HG02678 (cell line): ENCODE data around the gene FAM177B.
"Not testable (repeated sequence)": the region's sequence is repeated elsewhere in the genome, so short reads cannot be mapped to it uniquely, and the experiment has no call there.

Experiments
- ATAC-seq: cut with Tn5 transposase; IDR thresholded peaks from one replicate; pipeline ENCODE4 v1.9.1; 2021; ENCODE audit warnings: mild to moderate bottlenecking, moderate library complexity; ENCODE audit not compliant: unreplicated experiment

Gene FAM177B

DNA sequence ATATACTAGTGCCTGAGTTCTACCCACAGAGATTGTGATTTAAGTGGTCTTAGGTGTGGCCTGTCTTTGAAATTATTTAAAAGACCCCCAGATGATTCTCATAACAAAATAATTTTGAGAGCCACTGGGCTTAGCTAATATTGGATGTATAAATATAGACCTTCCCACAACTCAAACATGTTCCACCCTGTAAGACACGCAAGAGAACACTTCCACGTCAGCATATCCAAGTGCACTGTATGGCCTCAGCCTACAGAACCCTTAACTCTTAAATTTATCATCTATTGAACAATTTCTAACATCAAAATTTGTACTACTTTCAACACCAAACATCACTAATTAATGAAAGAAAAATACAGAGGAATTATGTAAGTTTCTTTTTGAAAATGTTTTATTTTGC lies 2.5 kb downstream of the FAM177B start:
- ATAC-seq: no peak

DNA sequence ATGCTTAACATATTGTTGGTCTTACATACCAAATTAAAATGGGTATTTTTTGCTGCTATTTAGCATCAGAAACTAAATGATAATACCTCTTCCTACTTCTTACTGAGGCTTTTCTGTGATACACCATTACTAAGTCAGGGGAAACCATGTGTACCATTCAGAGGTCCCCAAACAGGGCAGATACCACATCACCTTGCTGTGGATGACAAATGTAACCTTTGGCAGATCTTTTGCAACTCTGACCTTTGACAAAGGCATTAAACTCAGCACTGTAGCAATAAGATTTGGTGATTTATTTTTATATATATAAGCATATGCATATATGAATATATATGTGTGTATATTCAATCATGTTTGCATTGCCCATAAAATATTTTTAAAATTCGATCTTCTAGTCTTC lies 2.9 kb downstream of the FAM177B start:
- ATAC-seq: no peak

DNA sequence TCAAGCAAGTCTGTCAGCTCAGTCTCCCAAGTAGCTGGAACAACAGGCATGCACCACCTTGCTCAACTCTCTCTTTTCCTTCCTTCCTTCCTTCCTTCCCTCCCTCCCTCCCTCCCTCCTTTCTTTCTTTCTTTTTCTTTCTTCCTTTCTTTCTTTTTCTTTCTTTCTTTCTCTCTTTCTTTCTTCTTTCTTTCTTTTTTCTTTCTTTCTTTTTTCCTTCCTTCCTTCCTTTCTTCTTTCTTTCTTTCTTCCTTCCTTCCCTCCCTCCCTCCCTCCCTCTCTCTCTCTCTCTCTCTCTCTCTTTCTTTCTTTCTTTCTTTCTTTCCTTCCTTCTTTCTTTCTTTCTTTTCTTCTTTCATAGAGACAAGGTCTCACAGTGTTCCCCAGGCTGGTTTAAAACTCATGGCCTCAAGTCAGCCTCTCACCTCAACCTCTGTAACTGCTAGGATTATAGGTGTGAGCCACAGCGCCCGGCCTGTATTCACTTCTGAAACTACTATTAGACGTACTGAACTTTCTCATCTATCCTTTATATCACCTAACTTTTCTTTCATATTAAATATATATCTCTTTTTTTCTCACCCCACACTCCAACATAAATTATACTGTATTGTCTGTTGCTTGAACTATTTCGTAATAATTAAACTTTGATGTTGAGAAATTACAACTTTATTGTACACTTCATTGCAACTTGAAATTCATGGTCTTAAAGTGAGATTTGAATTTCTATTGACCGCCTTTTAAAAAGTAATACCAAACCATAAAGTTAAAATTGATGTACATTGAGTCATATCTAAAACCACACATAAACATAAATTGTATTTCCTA lies 4.8 kb downstream of the FAM177B start:
- not testable (repeated sequence) for ATAC-seq

DNA sequence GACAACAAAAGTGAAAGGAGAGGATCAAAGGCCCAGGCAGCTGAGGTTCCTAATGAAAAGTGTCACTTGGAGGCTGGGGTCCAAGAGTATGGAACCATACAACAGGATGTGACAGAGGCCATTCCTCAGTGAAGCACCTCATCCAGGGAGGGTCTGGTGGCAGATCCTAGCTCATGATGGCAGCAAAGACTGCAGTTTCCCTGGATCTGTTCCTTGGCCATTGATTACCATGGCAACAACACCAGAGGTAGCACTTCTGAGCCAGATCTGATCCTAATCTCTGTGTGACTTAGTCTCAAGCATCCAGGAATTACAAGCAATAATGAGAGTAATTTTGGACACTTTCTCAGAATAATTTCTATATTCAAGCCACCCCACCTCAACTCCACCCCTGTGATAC lies 12.9 kb downstream of the FAM177B start:
- ATAC-seq: no peak

DNA sequence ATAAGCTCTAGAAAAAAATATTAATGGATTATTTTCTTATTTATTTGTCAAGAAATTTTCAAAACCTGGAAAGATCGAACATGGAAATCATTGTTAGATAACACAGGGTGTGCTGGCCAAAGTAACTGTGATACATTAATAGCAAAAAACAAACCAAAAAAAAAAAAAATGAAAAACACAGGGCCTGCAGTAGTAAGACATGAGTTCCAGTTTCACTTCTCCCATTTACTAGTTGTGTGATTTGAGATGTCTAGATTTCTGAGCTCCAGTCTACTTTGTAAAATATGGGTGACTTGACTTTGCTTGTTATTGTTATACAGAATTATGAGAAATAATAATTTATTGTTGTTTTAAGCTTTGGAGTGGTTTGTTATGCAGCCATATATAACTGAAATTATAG lies 13.6 kb downstream of the FAM177B start:
- peak; percentile 87 for ATAC-seq

DNA sequence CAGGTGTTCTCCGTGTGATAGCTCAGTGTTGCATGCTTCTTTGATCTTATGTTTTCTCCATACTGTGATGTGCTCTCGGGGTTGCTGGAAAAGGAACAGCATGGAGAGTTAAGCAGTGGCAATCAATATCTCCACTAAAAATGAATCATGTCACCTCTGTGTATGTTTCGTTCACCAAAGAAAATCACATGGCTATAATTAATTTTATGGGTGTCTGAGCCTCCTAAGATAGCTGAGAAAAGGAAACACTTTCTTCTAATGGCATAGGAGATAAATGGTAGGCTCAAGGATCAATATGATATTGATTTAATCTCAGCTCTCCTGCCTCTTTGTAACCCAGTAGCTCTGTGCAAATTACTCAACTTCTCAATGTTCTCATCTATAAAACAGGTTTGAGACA lies 14.3 kb downstream of the FAM177B start:
- no peak for ATAC-seq

DNA sequence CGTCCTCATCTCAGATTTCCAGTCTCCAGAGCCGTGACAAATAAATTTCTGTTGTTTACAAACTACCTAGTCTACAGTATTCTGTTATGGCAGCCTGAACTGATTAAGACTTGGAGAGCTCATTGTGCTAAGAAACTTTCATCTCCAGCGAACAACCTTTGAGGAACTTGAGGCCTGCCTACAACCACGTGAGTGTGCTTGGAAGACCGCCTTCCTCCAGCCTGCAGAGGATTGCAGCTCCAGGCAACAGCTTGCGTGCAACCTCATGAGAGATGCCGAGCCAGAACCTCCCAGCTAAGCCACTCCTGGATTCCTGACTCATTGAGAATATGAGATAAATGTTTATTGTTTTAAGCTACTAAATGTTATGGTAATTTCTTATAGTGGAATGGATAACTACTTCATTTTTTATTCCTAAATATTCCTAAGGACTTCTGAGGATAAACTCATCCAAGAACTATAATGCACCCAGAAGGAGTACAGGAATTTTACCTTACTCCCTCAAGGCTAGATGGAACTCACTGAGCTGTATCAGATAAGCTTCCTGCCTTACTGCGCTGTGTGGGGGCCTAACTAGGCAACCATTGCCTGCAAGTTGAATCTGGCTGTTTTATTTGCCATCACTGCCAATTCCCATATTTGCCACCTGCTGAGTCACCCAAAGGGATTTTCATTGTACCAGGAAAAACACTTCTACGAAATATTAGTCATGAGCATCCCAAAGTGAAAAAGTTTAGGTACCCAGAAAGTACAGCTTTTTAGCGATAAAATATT lies 17.6 kb downstream of the FAM177B start:
- no peak for ATAC-seq

DNA sequence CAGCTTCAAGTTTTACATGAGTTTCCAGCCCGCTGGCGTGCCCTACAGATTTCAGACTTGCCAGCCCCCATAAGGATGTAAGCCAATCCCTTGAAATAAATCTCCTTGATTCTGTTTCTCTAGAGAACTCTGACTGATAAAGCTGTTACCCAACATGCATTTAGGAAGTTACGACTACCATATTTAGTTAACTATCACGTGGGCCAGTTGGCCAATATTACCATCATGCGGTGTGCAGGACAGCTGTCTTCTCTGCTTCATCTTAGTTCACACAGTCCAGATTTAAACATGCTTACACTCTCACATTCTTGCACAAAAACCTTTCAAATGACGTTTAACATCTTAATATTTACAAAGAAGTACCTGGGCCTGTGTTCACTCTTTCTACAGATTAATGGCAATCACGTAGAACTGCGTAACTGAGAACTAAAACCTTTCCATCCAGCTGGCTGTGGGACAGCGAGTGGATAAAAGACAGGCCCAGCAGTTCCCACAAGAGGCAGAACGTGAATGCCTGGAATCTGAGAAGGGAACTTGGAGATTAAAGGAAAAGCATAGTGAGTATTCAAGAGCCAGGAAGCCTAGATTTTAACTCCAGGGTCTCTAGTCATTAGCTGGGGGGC lies 20.8 kb downstream of the FAM177B start:
- ATAC-seq: no peak

DNA sequence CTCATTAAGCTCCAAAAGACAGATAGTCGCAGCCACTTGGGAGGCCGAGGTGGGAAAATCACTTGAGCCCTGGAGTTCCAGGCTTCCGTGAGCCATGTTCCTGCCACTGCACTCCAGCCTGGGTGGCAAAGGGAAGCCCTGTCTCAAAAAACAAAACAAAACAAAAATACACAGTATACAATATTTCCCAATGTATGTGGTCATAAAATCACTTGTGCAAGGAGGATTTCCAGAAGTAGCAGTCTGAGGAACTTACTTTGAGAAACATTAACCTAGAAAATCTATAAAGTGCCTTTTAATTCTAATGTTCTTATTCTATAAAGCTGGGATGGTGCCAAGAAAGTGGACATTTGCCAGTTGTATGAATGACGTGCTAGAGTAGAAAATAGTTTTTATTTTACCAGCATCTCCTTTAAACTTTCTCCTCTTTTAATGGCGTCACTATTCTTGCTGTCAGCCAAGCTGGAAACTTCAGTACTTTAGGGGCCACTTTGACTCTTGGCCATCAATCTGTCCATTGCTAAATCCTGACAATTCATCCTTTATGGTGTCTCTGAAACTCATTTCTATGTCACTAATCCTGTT lies 22.5 kb downstream of the FAM177B start:
- ATAC-seq: no peak

DNA sequence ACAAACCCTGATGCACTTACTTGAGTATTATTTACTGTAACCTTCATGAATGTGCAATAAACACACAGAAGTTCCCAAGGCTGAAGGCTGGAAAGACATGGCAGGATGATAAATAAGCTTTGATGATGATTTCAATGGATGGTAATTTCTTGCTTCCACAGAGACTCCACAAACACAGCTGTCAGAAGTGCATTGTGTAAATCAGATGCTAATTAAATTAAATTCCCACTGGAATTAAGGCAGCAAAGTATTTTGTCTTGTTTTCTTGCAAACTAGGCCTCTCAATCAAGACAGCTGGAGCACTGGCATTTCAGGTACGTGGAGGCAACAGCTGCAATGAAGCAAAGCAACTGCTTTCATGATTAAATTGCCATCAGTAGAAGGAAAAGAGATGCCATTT lies 24.1 kb downstream of the FAM177B start:
- ATAC-seq: no peak

DNA sequence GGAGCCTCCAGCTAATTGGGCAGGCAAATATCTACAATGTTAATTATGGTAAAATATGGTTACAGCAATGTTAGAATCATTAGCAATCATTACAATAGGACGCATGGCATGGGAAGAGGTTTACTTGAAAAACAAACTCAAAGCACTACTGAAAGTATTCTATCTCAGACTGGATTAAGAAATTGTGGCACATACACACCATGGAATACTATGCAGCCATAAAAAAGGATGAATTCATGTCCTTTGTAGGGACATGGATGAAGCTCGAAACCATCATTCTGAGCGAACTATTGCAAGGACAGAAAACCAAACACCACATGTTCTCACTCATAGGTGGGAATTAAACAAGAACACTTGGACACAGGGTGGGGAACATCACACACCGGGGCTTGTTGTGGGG lies 25.2 kb downstream of the FAM177B start:
- not testable (repeated sequence) for ATAC-seq

DNA sequence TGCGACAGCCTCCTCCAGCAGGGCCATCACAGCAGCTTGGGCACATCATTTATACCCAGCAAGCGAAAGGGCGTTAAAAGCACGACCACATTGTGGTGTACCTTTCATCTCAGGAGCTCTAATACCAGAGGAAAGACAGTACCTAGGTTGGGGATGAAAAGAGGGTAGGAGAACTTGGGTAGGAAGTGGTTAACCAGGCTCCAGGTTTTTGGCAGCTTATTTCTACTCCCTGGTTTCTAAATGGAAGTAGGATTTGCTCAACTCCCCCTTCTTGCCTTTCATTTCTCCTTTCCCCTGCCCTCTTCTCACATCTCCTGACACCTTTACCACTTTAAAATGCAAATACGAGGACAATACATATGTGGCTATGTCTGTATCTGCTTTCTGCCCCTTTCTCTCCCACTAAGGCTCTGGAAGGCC lies 30.2 kb downstream of the FAM177B start:
- ATAC-seq: no peak

DNA sequence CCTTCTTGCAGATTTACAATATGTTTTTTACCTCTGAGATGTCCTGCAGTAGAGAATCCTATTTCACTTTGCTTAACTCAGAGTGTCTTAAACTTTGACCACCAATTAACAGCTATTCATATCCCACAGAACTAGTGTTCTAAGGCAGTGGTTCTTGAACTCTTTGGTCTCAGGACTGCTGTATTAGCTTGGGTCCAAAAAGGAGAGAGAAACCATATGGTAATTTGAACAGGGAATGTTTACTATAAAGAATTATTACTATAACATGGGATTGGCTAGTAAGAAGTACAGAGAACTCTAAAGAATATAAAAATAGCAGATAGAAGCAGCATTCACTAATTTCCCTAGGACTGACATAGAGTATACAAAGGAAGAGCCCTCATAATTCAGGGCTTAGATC lies 31.6 kb downstream of the FAM177B start:
- ATAC-seq: no peak

DNA sequence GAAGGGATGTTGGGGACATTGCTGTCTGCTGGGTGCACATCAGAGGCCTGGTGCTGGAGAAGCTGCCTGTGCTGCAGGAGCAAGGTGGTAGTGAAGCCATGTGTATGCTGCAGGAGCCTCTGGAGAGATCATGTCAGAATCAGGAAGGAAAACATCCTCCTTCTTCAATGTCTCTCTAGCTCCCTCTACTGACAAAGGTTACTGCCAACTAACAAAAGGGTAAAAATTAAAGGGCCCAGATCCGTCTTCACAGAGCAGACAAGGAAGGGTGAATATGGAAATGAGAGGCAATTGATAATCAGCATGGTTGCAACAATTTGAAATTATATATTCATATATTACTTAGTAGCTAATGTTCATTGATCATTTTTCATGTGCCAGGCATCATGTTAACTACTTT lies 32.2 kb downstream of the FAM177B start:
- ATAC-seq: no peak

DNA sequence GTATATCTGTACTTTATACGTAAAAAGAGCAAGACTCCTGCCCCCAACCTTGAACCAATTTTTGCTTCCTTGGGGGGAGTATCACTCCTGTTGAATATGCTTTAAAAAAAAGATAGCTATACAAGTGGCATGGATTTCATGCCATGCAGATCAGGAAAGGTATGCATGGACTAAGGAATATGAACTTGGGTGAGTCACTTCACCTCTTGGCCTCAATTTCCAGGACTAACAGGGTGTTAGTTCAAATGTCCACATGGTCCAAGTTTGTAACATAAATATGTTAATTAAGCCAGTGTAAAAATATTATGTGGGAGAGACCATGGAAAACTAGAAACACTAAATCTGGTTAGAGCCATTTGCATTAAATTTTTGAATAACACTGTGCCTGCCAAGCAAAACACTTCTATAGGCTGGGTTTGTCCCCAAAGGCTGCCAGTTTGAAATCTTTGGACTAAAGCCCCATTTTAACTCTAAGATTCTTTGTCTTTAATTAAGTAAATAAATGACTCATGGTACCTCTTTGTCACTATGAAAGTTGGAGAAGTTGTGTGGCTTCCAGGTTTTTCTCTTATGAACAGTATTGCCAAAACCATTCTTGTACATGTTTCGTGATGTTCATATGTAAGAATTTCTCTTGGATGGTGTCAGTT lies 33.1 kb downstream of the FAM177B start:
- no peak for ATAC-seq

DNA sequence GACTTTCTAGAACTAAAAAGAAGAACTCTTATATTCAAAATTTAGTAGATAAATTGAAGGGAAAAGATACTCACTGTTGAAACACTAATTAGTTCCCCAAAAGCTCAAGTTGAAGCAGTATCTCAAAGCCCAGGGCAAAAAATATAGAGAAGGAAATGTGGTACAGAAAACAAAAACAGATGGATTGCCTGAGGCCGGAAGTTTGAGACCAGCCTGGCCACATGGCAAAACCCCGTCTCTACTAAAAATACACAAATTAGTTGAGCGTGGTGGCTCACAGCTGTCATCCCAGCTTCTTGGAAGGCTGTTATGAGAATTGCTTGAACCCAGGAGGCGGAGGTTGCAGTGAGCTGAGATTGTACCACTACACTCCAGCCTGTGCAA lies 36.0 kb downstream of the FAM177B start:
- ATAC-seq: peak; percentile 92

DNA sequence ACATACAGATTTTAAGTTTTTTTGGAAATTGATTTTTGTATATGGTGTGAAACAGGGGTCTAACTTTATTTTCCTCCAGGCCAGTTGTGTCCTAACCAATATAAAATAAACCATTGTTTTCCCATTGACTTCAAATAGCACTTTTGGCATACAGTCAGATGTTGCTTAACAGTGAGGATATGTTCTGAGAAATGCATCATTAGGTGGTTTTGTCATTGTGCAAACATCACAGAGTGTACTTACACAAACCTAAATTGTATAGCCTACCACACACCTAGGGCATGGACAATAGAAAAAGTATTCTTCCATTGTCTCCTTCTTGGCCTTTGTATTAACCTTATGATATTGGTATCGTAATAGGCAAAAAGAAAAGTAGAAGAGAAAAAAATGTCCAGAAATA lies 40.5 kb downstream of the FAM177B start:
- no peak for ATAC-seq

DNA sequence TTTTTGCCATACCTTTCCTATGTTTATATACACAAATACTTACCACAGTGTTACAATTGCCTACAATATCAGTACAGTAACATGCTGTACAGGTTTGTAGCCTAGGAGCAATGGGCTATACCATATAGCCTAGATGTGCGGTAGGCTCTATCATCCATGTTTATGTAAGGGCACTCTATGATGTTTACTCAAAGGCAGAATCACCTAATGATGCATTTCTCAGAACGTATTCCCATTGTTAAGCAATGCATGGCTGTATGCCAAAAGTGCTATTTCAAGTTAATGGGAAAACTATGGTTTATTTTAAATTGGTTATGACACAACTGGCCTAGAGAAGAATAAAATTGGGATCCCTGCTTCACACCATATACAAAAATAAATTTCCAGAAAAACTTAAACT lies 41.0 kb downstream of the FAM177B start:
- ATAC-seq: no peak

DNA sequence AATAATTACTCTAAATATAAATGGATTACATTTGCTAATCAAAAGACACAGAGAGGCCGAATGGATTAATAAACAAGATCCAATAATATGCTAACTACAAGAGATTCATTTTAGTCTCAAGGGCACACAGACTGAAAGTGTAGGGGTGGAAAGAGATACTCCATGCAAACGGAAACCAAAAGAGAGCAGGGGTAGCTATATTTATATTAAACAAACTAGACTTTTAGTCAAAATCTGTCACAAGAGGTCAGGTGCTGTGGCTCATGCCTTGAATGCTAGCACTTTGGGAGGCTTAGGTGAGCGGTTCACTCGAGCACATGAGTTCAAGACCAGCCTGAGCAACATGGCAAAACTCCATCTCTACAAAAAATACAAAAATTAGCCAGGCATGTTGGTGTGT lies 44.2 kb downstream of the FAM177B start:
- ATAC-seq: peak; percentile 85

DNA sequence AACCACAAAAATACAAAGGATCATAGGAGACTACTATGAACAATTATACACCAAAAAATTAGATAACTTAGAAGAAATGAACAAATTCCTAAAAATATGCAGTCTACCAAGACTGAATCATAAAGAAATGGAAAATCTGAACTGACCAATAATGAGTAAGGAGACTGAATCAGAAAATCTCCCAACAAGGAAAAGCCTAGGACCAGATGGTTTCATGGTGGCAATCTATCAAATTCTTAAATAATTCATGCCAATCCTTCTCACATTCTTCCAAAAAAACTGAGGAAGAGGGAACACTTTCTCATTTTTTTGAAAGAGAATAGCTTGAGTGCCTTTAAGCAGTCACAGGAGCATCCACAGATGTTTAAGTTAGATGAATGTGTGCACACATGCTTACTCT lies 46.0 kb downstream of the FAM177B start:
- no peak for ATAC-seq

DNA sequence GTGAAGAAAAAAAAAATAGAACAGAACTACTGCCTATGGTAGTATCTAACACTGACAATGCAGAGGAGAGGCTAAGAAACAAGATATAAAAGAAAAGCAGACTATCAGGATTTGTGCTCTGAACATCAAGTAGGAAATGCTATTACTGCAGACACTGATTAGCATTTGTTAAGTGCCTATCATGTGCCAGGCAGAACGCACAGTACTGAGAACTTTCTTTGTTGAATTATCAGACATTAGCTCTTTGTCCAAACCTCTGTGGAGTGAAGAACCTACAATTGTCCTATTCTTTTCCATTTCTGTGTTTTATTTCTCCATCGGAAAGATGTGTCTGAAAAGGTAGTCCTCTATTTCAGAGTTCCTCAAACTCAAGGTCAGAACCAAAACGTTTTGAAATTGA lies 47.4 kb downstream of the FAM177B start:
- no peak for ATAC-seq
